Hematopoietic multipotent progenitor cell treated with erythropoietin and hydrocortisone succinate and interleukin-3 and kit ligand, for 8 days (in vitro differentiated cells): Measurements from ENCODE around the gene SLC4A11.
"Not testable (repeated sequence)": the region's sequence is repeated elsewhere in the genome, so short reads cannot be mapped to it uniquely, and the experiment has no call there.

ENCODE experiments used
- DNase-seq: peaks from one replicate; pipeline ENCODE4 v3.0.0-alpha.2; 2015

The SLC4A11 gene

GRCh38 chr20:3227506-3227905 is 11.5 kb downstream of the SLC4A11 start:
- no peak for DNase-seq

- DNase-seq, result no peak
These were observed 12.1 kb downstream of the SLC4A11 start for GRCh38 chr20:3226864-3227263.

GRCh38 chr20:3226093-3226492 is 12.9 kb downstream of the SLC4A11 start:
- no peak for DNase-seq

- DNase-seq, result peak; percentile 42
These were observed 14.1 kb downstream of the SLC4A11 start for GRCh38 chr20:3224681-3225421.

GRCh38 chr20:3223994-3224680 is 14.9 kb downstream of the SLC4A11 start:
- no peak for DNase-seq

- DNase-seq, result no peak
These were observed 15.4 kb downstream of the SLC4A11 start for GRCh38 chr20:3223651-3223993.

GRCh38 chr20:3222635-3223600 is 16.1 kb downstream of the SLC4A11 start:
- DNase-seq, result no peak

- DNase-seq, result no peak
These were observed 17.4 kb downstream of the SLC4A11 start for GRCh38 chr20:3221398-3222226.

- DNase-seq, result peak; percentile 64
These were observed 20.5 kb downstream of the SLC4A11 start for GRCh38 chr20:3218307-3218988.

GRCh38 chr20:3215359-3215917 is 23.6 kb downstream of the SLC4A11 start:
- DNase-seq, result not testable (repeated sequence)

GRCh38 chr20:3213226-3213625 is 25.8 kb downstream of the SLC4A11 start:
- DNase-seq, result no peak

- no peak for DNase-seq
These were observed 28.6 kb downstream of the SLC4A11 start for GRCh38 chr20:3210346-3210745.

GRCh38 chr20:3209946-3210317 is 29.1 kb downstream of the SLC4A11 start:
- DNase-seq, result peak; percentile 36

- DNase-seq, result peak; percentile 77
These were observed 29.6 kb downstream of the SLC4A11 start, which contains the start of gene ITPA for GRCh38 chr20:3209257-3209945. ITPA (plus strand) TSS chr20:3209498; CDS start chr20:3209552, 54 bp downstream.

GRCh38 chr20:3208786-3209256 is 30.2 kb downstream of the SLC4A11 start:
- DNase-seq, result peak; percentile 35

- DNase-seq, result peak; percentile 89
These were observed 34.7 kb downstream of the SLC4A11 start, which contains the start of gene DDRGK1 for GRCh38 chr20:3204124-3204794. DDRGK1 (minus strand) TSS chr20:3204682; CDS start chr20:3204627, 55 bp downstream.

- peak; percentile 82 for DNase-seq
These were observed 35.5 kb downstream of the SLC4A11 start for GRCh38 chr20:3203315-3204123.

GRCh38 chr20:3202965-3203314 is 36.0 kb downstream of the SLC4A11 start:
- DNase-seq, result no peak
